ENCODE data around the gene ASAP3. TPM values are rescaled to one million over a fixed set of nuclear protein-coding genes. Genes with fewer than 3 reads are reported as not detected.

ASAP3 gene
- total and polyA plus RNA-seq, 2 experiments from 2014 or later, result 62.0 to 157 TPM

DNA sequence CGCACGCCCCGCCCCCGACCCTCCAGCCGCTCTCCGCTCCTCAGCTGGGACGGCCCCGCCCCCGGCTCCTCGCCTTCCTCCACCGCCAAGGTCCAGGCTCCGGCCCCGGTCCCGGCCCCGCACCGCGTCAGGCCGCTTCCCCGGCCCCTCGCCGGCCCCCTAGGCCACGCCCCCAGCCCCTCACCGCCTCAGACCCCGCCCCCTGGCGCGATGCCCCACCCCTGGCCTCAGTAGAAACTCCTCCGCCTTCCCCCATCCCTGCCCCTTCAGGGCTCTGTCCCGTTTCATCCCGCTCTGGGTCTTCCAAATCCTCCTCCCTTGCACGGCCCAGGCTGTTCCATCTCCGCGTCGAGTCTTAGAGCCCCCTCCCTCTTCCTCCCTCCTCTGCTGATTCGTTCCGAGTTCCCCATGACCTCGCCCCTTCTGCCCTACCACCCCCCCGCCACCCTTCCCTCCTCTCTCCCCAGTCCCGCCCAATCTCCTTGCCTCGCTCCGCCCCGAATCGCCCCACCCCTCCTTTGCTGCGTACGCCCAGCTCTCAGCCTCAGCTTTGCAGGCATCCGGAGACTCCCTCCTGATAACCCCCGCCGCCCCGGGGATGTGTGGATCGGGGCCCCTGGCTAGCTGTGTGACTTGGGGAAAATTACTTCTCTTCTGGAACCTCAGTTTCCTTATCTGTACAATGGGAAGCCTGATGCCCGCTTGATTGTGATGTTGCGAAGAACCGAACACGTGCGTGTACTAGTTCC lies 448 bp upstream of the ASAP3 start:
- Histone ChIP-seq H3K36me3 (no peaks in the 10 kb centered on the region), H3K9me3 (ENCODE audit: low read depth) (no peaks in the 10 kb centered on the region), H3K27me3 (no peaks in the 10 kb centered on the region), H3K27ac (peak overlapping the region; percentile 81), H3K4me1 (ENCODE audit: low read depth) (peaks cover 29% of the 10 kb centered on the region), H3K4me3 (peak overlapping the region; percentile 70)
- peak; percentile 97 for DNase-seq (ENCODE audit: low read depth in 1 of 2, low spot score in 1 of 2)
- TF ChIP-seq, protein P1, sequence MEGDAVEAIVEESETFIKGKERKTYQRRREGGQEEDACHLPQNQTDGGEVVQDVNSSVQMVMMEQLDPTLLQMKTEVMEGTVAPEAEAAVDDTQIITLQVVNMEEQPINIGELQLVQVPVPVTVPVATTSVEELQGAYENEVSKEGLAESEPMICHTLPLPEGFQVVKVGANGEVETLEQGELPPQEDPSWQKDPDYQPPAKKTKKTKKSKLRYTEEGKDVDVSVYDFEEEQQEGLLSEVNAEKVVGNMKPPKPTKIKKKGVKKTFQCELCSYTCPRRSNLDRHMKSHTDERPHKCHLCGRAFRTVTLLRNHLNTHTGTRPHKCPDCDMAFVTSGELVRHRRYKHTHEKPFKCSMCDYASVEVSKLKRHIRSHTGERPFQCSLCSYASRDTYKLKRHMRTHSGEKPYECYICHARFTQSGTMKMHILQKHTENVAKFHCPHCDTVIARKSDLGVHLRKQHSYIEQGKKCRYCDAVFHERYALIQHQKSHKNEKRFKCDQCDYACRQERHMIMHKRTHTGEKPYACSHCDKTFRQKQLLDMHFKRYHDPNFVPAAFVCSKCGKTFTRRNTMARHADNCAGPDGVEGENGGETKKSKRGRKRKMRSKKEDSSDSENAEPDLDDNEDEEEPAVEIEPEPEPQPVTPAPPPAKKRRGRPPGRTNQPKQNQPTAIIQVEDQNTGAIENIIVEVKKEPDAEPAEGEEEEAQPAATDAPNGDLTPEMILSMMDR (IDR thresholded peaks at IDR 0.05; ENCODE audit: low read depth, low read length), result no peak

DNA sequence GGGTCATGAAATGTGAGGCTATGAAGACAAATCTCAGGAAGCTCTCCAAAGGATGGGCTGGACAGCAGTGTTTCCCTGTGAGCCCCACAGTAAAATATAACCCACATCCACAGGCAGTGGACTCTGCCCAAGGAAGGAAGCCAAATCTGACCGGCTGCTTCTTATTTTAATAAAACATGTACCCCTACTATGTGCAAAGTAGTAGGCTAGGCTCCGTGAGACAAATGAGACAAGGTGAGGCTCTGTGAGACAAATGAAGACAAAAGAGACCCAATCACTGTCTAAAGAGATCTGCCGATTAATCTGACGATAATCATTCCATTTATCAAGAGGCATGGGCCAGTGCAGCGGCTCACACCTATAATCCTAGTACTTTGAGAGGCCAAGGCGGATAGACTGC lies 2.1 kb downstream of the ASAP3 start:
- no peak for DNase-seq (ENCODE audit: low read depth in 1 of 2, low spot score in 1 of 2)
- TF ChIP-seq, protein P1 (IDR thresholded peaks at IDR 0.05; ENCODE audit: low read depth, low read length), result no peak
- H3K4me1 ChIP-seq (ENCODE audit: low read depth), result peaks cover 40% of the 10 kb centered on the region
- H3K36me3 ChIP-seq, result no peaks in the 10 kb centered on the region
- no peak overlapping the region for H3K27ac ChIP-seq
- no peaks in the 10 kb centered on the region for H3K27me3 ChIP-seq
- no peak overlapping the region for H3K4me3 ChIP-seq
- H3K9me3 ChIP-seq (ENCODE audit: low read depth), result no peaks in the 10 kb centered on the region

DNA sequence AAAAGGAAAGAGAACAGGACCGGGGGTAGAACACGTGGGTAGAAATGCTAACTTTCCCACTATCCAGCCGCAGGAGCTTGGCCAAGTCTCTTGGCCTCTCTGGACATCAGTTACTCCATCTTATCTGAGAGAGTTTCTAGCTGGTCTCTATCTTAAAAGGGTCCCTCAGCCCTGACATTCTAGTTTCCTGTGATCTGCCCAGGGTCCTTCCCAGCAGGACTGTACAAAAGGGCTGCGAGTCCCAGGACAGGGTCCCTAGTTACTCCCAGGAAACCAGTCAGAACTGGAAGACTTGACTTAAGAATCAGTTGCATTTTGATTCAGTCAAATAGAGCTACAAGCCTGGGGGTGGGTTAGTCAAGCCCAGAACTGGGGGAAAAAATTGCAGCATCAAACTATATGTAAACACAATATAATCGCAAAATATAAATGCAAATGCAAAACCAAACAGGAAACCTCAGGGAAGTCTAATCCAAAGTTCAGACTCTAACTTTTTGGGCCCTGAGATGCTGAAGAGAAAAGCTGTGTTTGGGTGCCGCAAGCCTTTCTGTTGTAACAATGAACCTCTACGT lies 2.9 kb downstream of the ASAP3 start:
- TF ChIP-seq, protein P1 (IDR thresholded peaks at IDR 0.05; ENCODE audit: low read depth, low read length), result no peak
- H3K27ac ChIP-seq, result no peak overlapping the region
- no peak overlapping the region for H3K4me3 ChIP-seq
- DNase-seq (ENCODE audit: low read depth in 1 of 2, low spot score in 1 of 2), result no peak
- no peaks in the 10 kb centered on the region for H3K27me3 ChIP-seq
- H3K9me3 ChIP-seq (ENCODE audit: low read depth), result no peaks in the 10 kb centered on the region
- H3K36me3 ChIP-seq, result no peaks in the 10 kb centered on the region
- H3K4me1 ChIP-seq (ENCODE audit: low read depth), result peaks cover 39% of the 10 kb centered on the region

DNA sequence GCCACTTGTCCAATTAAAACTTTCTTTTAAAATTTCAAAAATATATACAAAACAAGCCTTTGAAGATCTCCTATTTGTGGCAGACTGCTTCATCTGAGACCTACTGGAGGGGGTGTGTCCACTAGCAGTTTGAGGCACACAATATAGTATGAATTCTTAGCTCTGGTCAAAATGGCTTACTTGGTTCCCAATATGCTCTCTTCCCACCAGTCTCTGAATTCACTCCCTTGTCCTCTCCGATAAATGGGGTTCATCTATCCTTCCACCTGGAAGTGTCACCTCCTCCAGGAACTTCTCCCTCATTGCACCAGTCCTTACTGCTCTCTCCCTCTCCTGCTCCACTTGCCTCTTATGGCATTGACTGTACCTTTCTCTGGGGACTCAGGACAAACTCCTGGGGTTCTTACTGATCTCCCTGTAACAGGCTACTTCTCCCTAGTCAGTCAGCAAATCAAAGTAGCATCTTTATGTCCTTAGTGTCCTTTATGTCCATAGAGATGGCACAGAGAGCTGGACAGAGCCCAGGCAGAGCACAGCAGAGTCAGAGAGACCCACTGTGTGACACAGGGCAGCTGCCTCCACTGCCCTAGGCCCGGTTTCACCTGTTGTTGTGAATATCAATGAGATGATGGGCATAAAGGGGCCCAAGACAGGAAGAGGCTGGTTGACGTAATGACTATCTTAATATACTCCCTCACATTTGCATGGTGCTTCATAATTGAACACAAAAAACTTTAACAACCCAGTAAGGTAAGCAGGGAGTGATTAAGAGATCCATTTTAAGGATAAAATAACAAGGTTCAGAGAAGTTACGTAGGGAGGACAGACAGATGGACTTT lies 3.6 kb downstream of the ASAP3 start:
- Histone ChIP-seq H3K9me3 (ENCODE audit: low read depth) (no peaks in the 10 kb centered on the region), H3K27ac (peak overlapping the region; percentile 92), H3K4me1 (ENCODE audit: low read depth) (peaks cover 32% of the 10 kb centered on the region), H3K27me3 (no peaks in the 10 kb centered on the region), H3K36me3 (no peaks in the 10 kb centered on the region), H3K4me3 (no peak overlapping the region)
- TF ChIP-seq, protein P1 (IDR thresholded peaks at IDR 0.05; ENCODE audit: low read depth, low read length), result no peak
- no peak for DNase-seq (ENCODE audit: low read depth in 1 of 2, low spot score in 1 of 2)

DNA sequence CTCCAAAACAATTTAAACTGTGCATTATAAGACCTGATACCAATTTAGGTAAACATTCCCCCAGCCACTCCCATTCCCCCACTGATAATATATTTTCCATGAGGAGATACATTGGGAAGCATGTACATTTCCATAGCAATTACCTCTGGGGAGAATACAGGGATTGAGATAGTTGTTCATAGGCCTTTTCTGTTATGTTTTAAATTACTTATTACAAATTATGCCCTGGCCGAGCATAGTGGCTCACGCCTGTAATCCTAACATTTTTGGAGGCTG lies 4.4 kb downstream of the ASAP3 start:
- Histone ChIP-seq H3K4me3 (no peak overlapping the region), H3K27ac (peak overlapping the region; percentile 92), H3K27me3 (no peaks in the 10 kb centered on the region), H3K9me3 (ENCODE audit: low read depth) (no peaks in the 10 kb centered on the region), H3K36me3 (no peaks in the 10 kb centered on the region), H3K4me1 (ENCODE audit: low read depth) (peaks cover 25% of the 10 kb centered on the region)
- TF ChIP-seq, protein P1 (IDR thresholded peaks at IDR 0.05; ENCODE audit: low read depth, low read length), result no peak
- no peak for DNase-seq (ENCODE audit: low read depth in 1 of 2, low spot score in 1 of 2)
